GM23248 (cell line): ENCODE results near the gene RNASE8. TPM values are rescaled to one million over a fixed set of nuclear protein-coding genes. Genes with fewer than 3 reads are reported as not detected.
"Not testable (repeated sequence)": the region's sequence is repeated elsewhere in the genome, so short reads cannot be mapped to it uniquely, and the experiment has no call there.

Experiments
- DNase-seq: peaks from one replicate; pipeline ENCODE4 v3.0.0-alpha.2; 2015
- H2AFZ ChIP-seq: fragments of 200-600 bp; sonication (generic); 2 replicates; pipeline ENCODE4 v1.6.1; 2016; ENCODE audit warnings: antibody characterized with exemption
- H3F3A ChIP-seq: fragments of 200-600 bp; sonication (generic); 2 replicates; pipeline ENCODE4 v1.6.1; 2016; ENCODE audit warnings: mild to moderate bottlenecking, antibody characterized with exemption, mixed run types; ENCODE audit not compliant: insufficient read depth
- H3K27ac ChIP-seq: fragments of 200-600 bp; sonication (generic); 2 replicates; pipeline ENCODE4 v1.5.1; 2016; ENCODE audit warnings: mild to moderate bottlenecking
- H3K27me3 ChIP-seq: fragments of 200-600 bp; sonication (generic); replicated peaks from 2 replicates; pipeline ENCODE4 v1.6.1; 2016; ENCODE audit warnings: mild to moderate bottlenecking; ENCODE audit not compliant: insufficient read depth
- H3K36me3 ChIP-seq: fragments of 200-600 bp; sonication (generic); 2 replicates; pipeline ENCODE4 v1.6.1; 2016; ENCODE audit warnings: low read depth, mild to moderate bottlenecking
- H3K4me1 ChIP-seq: fragments of 200-600 bp; sonication (generic); 2 replicates; pipeline ENCODE4 v1.6.1; 2016; ENCODE audit warnings: mild to moderate bottlenecking; ENCODE audit not compliant: insufficient read depth
- H3K4me2 ChIP-seq: fragments of 200-600 bp; sonication (generic); one replicate; pipeline ENCODE4 v1.6.1; 2016; ENCODE audit warnings: mild to moderate bottlenecking; ENCODE audit not compliant: unreplicated experiment
- H3K4me3 ChIP-seq: fragments of 200-600 bp; sonication (generic); 2 replicates; pipeline ENCODE4 v1.5.1; 2016; ENCODE audit warnings: mild to moderate bottlenecking
- H3K79me2 ChIP-seq: fragments of 200-600 bp; sonication (generic); 2 replicates; pipeline ENCODE4 v1.6.1; 2016; ENCODE audit warnings: mild to moderate bottlenecking; ENCODE audit not compliant: insufficient read depth
- H3K9ac ChIP-seq: fragments of 200-600 bp; sonication (generic); 2 replicates; pipeline ENCODE4 v1.6.1; 2016; ENCODE audit warnings: mild to moderate bottlenecking
- H3K9me2 ChIP-seq: fragments of 200-600 bp; sonication (generic); 2 replicates; pipeline ENCODE4 v1.6.1; 2016; ENCODE audit warnings: mixed run types, mild to moderate bottlenecking, moderate library complexity; ENCODE audit not compliant: insufficient read depth
- H3K9me3 ChIP-seq: fragments of 200-600 bp; sonication (generic); one replicate; pipeline ENCODE4 v1.6.1; 2017; ENCODE audit warnings: low read depth
- H4K20me1 ChIP-seq: fragments of 200-600 bp; sonication (generic); 2 replicates; pipeline ENCODE4 v1.6.0; 2016; ENCODE audit not compliant: insufficient read depth
- EZH2 ChIP-seq: fragments of 200-600 bp; sonication (generic); IDR thresholded peaks from 2 replicates; pipeline ENCODE4 v1.6.1; 2018; ENCODE audit warnings: antibody characterized with exemption, mild to moderate bottlenecking; ENCODE audit not compliant: insufficient read depth, poor library complexity, severe bottlenecking
- EZH2phosphoT487 ChIP-seq: fragments of 200-600 bp; sonication (generic); IDR thresholded peaks from 2 replicates; pipeline ENCODE4 v1.6.1; 2018; ENCODE audit warnings: antibody characterized with exemption, moderate library complexity, mild to moderate bottlenecking, low read depth; ENCODE audit not compliant: insufficient read depth
- WGBS, 2 experiments: methylation state at CpG; one replicate each; pipeline ENCODE4 v1.1.6; 2015 to 2017; ENCODE audit warnings: low lambda C conversion rate in 2 of 2, low coverage in 1 of 2; ENCODE audit errors: missing lambda C conversion rate in 2 of 2; 5-methylcytosine and 5-hydroxymethylcytosine counted together
- in situ Hi-C: fragments of 300-500 bp; cut with MboI; formaldehyde crosslinking; loops from 2 replicates; pipeline ENCODE4 v1.15.0; 2020
- polyA plus RNA-seq: library from polyadenylated mRNA; unstranded; fragments of >200 nt; fragmentation: Nextera tagmentation; extraction: Ambion mirVana; gene quantifications from 2 replicates; pipeline ENCODE4 v1.2.1, GENCODE V29; 2016
- total RNA-seq: library from RNA; depleted of rRNA; stranded (reverse); fragments of >200 nt; shearing (Covaris generic); gene quantifications from 2 replicates; pipeline ENCODE4 v1.2.3, GENCODE V29; 2014; rRNA removed

The RNASE8 gene
- total RNA-seq (not detected in 2 replicates), polyA plus RNA-seq (not detected in 2 replicates)

- H3K4me2 ChIP-seq, result peak within 1 kb of the TSS; percentile 41
- 0 out of 2 replicates have a peak, but pooled peaks cover under 1% of the 10 kb centered on the region for H3F3A ChIP-seq
- in situ Hi-C loops, result no loop called here
- no peaks in the 10 kb centered on the region for H3K79me2 ChIP-seq
- peaks cover 18% of the 10 kb centered on the region for H3K4me1 ChIP-seq
- peak; percentile 73 for DNase-seq
- H3K27ac ChIP-seq, result no peak within 1 kb of the TSS
- TF ChIP-seq EZH2phosphoT487 (no peak), EZH2 (no peak)
- peak within 1 kb of the TSS; percentile 14; the same call in 1 of the 2 replicates for H2AFZ ChIP-seq
- H4K20me1 ChIP-seq, result no peaks in the 10 kb centered on the region
- no peaks in the 10 kb centered on the region for H3K9me3 ChIP-seq
- H3K9me2 ChIP-seq, result no peaks in the 10 kb centered on the region
- no peaks in the 10 kb centered on the region for H3K36me3 ChIP-seq
- no peaks in the 10 kb centered on the region for H3K27me3 ChIP-seq
- no peak within 1 kb of the TSS for H3K4me3 ChIP-seq
- no peak within 1 kb of the TSS for H3K9ac ChIP-seq
- 75 to 81% methylated on average over 8 of the region's 8 CpGs for WGBS, 2 experiments
Observed at GRCh38 chr14:21057803-21058675, at the start of gene RNASE8. TSS of gene RNASE8 (plus strand) at chr14:21057822. CDS start at chr14:21057893, 71 bp downstream.

GRCh38 chr14:21009721-21010120 lies 47.9 kb upstream of the RNASE8 start:
- not testable (repeated sequence) for H3K27ac ChIP-seq, H3F3A ChIP-seq, H3K9me2 ChIP-seq, H3K4me1 ChIP-seq, H3K9ac ChIP-seq, H2AFZ ChIP-seq, H3K4me3 ChIP-seq, H4K20me1 ChIP-seq, H3K27me3 ChIP-seq, H3K79me2 ChIP-seq, H3K4me2 ChIP-seq, DNase-seq, H3K9me3 ChIP-seq, H3K36me3 ChIP-seq
- 68 to 75% methylated on average over 3 of the region's 3 CpGs for WGBS, 2 experiments
- in situ Hi-C loops, result loop anchor here (10.0 kb wide), 1 partner anchor 85 kb away; the partner anchor contains the start of gene ZNF219

- no peaks in the 10 kb centered on the region for H3F3A ChIP-seq
- DNase-seq, result no peak
- no peak overlapping the region for H3K4me2 ChIP-seq
- H3K79me2 ChIP-seq, result no peaks in the 10 kb centered on the region
- no peak overlapping the region for H3K4me3 ChIP-seq
- no peaks in the 10 kb centered on the region for H3K9me3 ChIP-seq
- H3K27ac ChIP-seq, result no peak overlapping the region
- no peak overlapping the region for H3K9ac ChIP-seq
- TF ChIP-seq EZH2 (no peak), EZH2phosphoT487 (no peak)
- H2AFZ ChIP-seq, result no peak overlapping the region
- H3K36me3 ChIP-seq, result no peaks in the 10 kb centered on the region
- WGBS, 2 experiments, result 53 to 75% methylated on average over 1 of the region's 1 CpG
- no peaks in the 10 kb centered on the region; the same call in 1 of the 2 replicates for H3K27me3 ChIP-seq
- in situ Hi-C loops, result loop anchor here (10.0 kb wide), 1 partner anchor 84 kb away; the partner anchor contains the start of gene ZNF219
- H3K9me2 ChIP-seq, result no peaks in the 10 kb centered on the region
- H3K4me1 ChIP-seq, result no peaks in the 10 kb centered on the region
- no peaks in the 10 kb centered on the region for H4K20me1 ChIP-seq
Observed at GRCh38 chr14:21011136-21011535, 46.5 kb upstream of the RNASE8 start.

- Histone ChIP-seq H3K9me2 (no peaks in the 10 kb centered on the region), H3K4me1 (no peaks in the 10 kb centered on the region), H3K4me3 (no peak overlapping the region), H2AFZ (no peak overlapping the region), H3K36me3 (no peaks in the 10 kb centered on the region), H3K79me2 (no peaks in the 10 kb centered on the region), H3K4me2 (no peak overlapping the region), H4K20me1 (no peaks in the 10 kb centered on the region), H3K9ac (no peak overlapping the region), H3K27ac (no peak overlapping the region), H3F3A (no peaks in the 10 kb centered on the region), H3K27me3 (no peaks in the 10 kb centered on the region; the same call in 1 of the 2 replicates), H3K9me3 (no peaks in the 10 kb centered on the region)
- in situ Hi-C loops, result loop anchor here (10.0 kb wide), 1 partner anchor 80 kb away; the partner anchor contains the start of gene ZNF219
- TF ChIP-seq EZH2phosphoT487 (no peak), EZH2 (no peak)
- DNase-seq, result peak; percentile 84
- 0 to 1% methylated on average over 4 of the region's 4 CpGs for WGBS, 2 experiments
Observed at GRCh38 chr14:21014761-21015190, 42.8 kb upstream of the RNASE8 start.
